ENCODE results near the gene PRR33. TPM values are rescaled to one million over a fixed set of nuclear protein-coding genes. Genes with fewer than 3 reads are reported as not detected.

PRR33 gene
- total RNA-seq, 2 experiments from 2014 or later, result not detected

DNA sequence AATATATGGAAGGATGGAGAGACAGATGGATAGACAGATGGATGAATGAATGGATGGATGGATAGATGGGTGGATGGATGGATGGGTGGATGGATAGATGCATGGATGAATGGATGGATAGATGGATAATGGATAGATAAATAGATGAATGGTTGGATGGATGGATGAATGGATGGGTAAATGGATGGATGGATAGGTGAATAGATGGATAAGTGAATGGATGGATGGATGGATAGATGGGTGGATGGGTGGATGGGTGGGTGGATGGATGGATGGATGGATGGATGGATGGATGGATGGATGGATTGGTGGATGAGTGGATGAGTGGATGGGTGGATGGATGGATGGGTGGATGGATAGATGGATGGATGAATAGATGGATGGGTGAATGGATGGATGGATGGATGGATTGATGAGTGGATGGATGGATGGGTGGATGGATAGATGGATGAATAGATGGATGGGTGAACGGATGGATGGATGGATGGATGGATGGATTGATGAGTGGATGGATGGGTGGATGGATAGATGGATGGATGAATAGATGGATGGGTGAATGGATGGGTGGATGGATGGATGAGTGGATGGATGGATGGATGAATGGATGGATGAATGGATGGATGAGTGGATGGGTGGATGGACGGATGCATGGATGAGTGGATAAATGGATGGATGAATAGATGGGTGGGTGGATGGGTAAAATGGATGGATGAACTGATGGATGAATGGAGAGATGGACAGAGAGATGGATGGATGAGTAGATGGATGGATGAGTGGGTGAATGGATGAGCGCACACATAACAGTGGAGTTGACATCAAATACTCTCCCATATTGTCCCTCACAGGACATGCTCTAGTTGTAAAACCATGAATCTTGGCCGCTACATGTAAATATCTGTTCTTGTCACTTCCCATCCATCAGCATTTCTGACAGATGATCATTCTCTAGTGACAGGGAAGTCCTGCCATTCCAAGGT is 30.0 kb downstream of the PRR33 start:
- TF ChIP-seq CTCF (IDR thresholded peaks at IDR 0.05), result no peak
- CTCF ChIA-PET, result no interaction called here
- H3K9me3 Mint-ChIP-seq, result no peaks in the 10 kb centered on the region
- intact Hi-C loops (cut with DNase I, micrococcal nuclease), result no loop called here
- POLR2A ChIA-PET, result interaction anchor here (1.0 to 1.3 kb wide), 2 partner anchors 9 to 11 kb away, joined by 4 read pairs; partner anchors contain the start of gene LSP1
- H3K4me1 Mint-ChIP-seq (ENCODE audit: low read depth), result peaks cover 23% of the 10 kb centered on the region
- ATAC-seq (ENCODE audit: poor library complexity) (no peak), DNase-seq (no peak)
- H3K27me3 ChIP-seq (ENCODE audit: control insufficient read depth in 1 of 2, insufficient read depth in 2 of 2, low read length in 2 of 2), result no peaks in the 10 kb centered on the region
- H3K9me3 ChIP-seq (ENCODE audit: control insufficient read depth in 1 of 2, insufficient read depth in 1 of 2, low read length in 2 of 2), result no peaks in the 10 kb centered on the region
- peaks cover 80% of the 10 kb centered on the region for H3K4me1 ChIP-seq (ENCODE audit: insufficient read depth, low read length)
- H3K4me3 Mint-ChIP-seq, result no peak overlapping the region
- H3K36me3 ChIP-seq (ENCODE audit: insufficient read depth, low read length), result peaks cover 36% of the 10 kb centered on the region
- H3K27me3 Mint-ChIP-seq, result no peaks in the 10 kb centered on the region
- H3K4me3 ChIP-seq (ENCODE audit: low read length), result no peak overlapping the region
- peaks cover 4% of the 10 kb centered on the region for H3K36me3 Mint-ChIP-seq (ENCODE audit: low read depth)
- H3K27ac Mint-ChIP-seq, result no peak overlapping the region
- H3K27ac ChIP-seq (ENCODE audit: low read depth in 1 of 2, low read length in 2 of 2), result no peak overlapping the region

GRCh38 chr11:1860108-1860507 is 31.6 kb downstream of the PRR33 start:
- intact Hi-C loops (cut with DNase I, micrococcal nuclease), result no loop called here
- ChIA-PET POLR2A (no interaction called here), CTCF (no interaction called here)
- Mint-ChIP-seq H3K27ac (no peak overlapping the region), H3K36me3 (ENCODE audit: low read depth) (no peaks in the 10 kb centered on the region), H3K4me1 (ENCODE audit: low read depth) (peaks cover 14% of the 10 kb centered on the region), H3K4me3 (no peak overlapping the region), H3K27me3 (no peaks in the 10 kb centered on the region), H3K9me3 (no peaks in the 10 kb centered on the region)
- H3K27me3 ChIP-seq (ENCODE audit: control insufficient read depth in 1 of 2, insufficient read depth in 2 of 2, low read length in 2 of 2), result no peaks in the 10 kb centered on the region
- H3K9me3 ChIP-seq (ENCODE audit: control insufficient read depth in 1 of 2, insufficient read depth in 1 of 2, low read length in 2 of 2), result no peaks in the 10 kb centered on the region
- no peak for DNase-seq
- peaks cover 82% of the 10 kb centered on the region for H3K4me1 ChIP-seq (ENCODE audit: insufficient read depth, low read length)
- no peak overlapping the region for H3K27ac ChIP-seq (ENCODE audit: low read depth in 1 of 2, low read length in 2 of 2)
- no peak for TF ChIP-seq CTCF (IDR thresholded peaks at IDR 0.05)
- ATAC-seq (ENCODE audit: poor library complexity), result no peak
- H3K36me3 ChIP-seq (ENCODE audit: insufficient read depth, low read length), result peaks cover 51% of the 10 kb centered on the region
- no peak overlapping the region for H3K4me3 ChIP-seq (ENCODE audit: low read length)

DNA sequence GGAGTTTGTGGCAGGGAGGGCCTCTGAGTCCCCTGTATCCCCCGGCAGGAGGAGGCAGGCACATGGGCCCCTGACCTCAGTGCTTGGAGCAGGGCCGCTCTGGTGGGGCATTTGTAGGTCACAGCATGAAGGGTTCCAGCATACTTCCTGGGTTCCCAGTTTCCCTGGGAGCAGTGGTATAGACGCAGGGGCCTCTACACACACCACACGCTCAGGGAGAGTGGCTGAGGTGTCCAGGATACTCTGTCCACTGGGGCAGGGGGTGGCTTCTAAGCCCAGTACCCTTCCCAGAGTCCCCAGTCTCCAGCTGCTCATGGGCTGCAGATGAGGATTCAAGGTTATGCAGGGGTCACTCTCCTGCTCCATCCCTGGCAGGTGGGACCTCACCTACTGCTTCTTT is 32.7 kb downstream of the PRR33 start:
- no peak overlapping the region for H3K27ac ChIP-seq (ENCODE audit: low read depth in 1 of 2, low read length in 2 of 2)
- no peak for TF ChIP-seq CTCF (IDR thresholded peaks at IDR 0.05)
- H3K27me3 Mint-ChIP-seq, result no peaks in the 10 kb centered on the region
- POLR2A ChIA-PET, result no interaction called here
- no peaks in the 10 kb centered on the region for H3K9me3 Mint-ChIP-seq
- H3K4me1 ChIP-seq (ENCODE audit: insufficient read depth, low read length), result peaks cover 82% of the 10 kb centered on the region
- H3K27ac Mint-ChIP-seq, result no peak overlapping the region
- H3K4me1 Mint-ChIP-seq (ENCODE audit: low read depth), result peaks cover 6% of the 10 kb centered on the region
- no peaks in the 10 kb centered on the region for H3K9me3 ChIP-seq (ENCODE audit: control insufficient read depth in 1 of 2, insufficient read depth in 1 of 2, low read length in 2 of 2)
- ATAC-seq (ENCODE audit: poor library complexity) (no peak), DNase-seq (no peak)
- H3K36me3 Mint-ChIP-seq (ENCODE audit: low read depth), result peaks cover 1% of the 10 kb centered on the region
- intact Hi-C loops (cut with DNase I, micrococcal nuclease), result loop anchor here in 1 of 2 experiments (10.0 kb wide), 1 partner anchor 536 kb away; no protein-coding TSS in a partner anchor
- no peak overlapping the region for H3K4me3 ChIP-seq (ENCODE audit: low read length)
- no peaks in the 10 kb centered on the region for H3K27me3 ChIP-seq (ENCODE audit: control insufficient read depth in 1 of 2, insufficient read depth in 2 of 2, low read length in 2 of 2)
- H3K36me3 ChIP-seq (ENCODE audit: insufficient read depth, low read length), result peaks cover 53% of the 10 kb centered on the region
- CTCF ChIA-PET, result interaction anchor here (0.6 kb wide), 1 partner anchor 47 kb away, joined by 3 read pairs; no protein-coding TSS in a partner anchor
- no peak overlapping the region for H3K4me3 Mint-ChIP-seq

Data from CD4-positive, alpha-beta T cell (primary cell).